ENCODE results near the gene GLDC. TPM values are rescaled to one million over a fixed set of nuclear protein-coding genes. Genes with fewer than 3 reads are reported as not detected.

Gene GLDC
- total RNA-seq, 1 experiment from 2014 or later: 145 TPM

GRCh38 chr9:6605202-6605601 lies 40.3 kb downstream of the GLDC start:
- TF ChIP-seq NR1H2 (CRISPR knock-in tag; IDR thresholded peaks at IDR 0.05) (no peak), MLX (CRISPR knock-in tag; IDR thresholded peaks at IDR 0.05) (no peak), TCF7 (CRISPR knock-in tag; IDR thresholded peaks at IDR 0.05; ENCODE audit: low read depth) (no peak), USF1 (CRISPR knock-in tag; IDR thresholded peaks at IDR 0.05) (no peak), TEAD1 (CRISPR knock-in tag; IDR thresholded peaks at IDR 0.05) (no peak), HMGA2 (CRISPR knock-in tag; IDR thresholded peaks at IDR 0.05) (no peak)
- peaks cover 70% of the 10 kb centered on the region for H3K36me3 Mint-ChIP-seq
- DNase-seq (ENCODE audit: low spot score) (no peak), ATAC-seq (no peak)
- H3K4me3 Mint-ChIP-seq: no peak overlapping the region
- H3K27ac Mint-ChIP-seq: no peak overlapping the region
- ChIA-PET CTCF (no interaction called here), POLR2A (no interaction called here)
- H3K27me3 Mint-ChIP-seq (ENCODE audit: low read depth): no peaks in the 10 kb centered on the region
- no peaks in the 10 kb centered on the region for H3K4me1 Mint-ChIP-seq
- no peaks in the 10 kb centered on the region for H3K9me3 Mint-ChIP-seq

GRCh38 chr9:6600426-6600825 lies 45.1 kb downstream of the GLDC start:
- Mint-ChIP-seq H3K9me3 (no peaks in the 10 kb centered on the region), H3K27ac (no peak overlapping the region), H3K27me3 (ENCODE audit: low read depth) (no peaks in the 10 kb centered on the region), H3K4me3 (no peak overlapping the region), H3K4me1 (no peaks in the 10 kb centered on the region), H3K36me3 (peaks cover 66% of the 10 kb centered on the region)
- POLR2A ChIA-PET: no interaction called here
- ATAC-seq (no peak), DNase-seq (ENCODE audit: low spot score) (no peak)
- CTCF ChIA-PET: no interaction called here
- no peak for TF ChIP-seq SMAD4 (CRISPR knock-in tag; IDR thresholded peaks at IDR 0.05)

GRCh38 chr9:6600006-6600405 lies 45.5 kb downstream of the GLDC start:
- Mint-ChIP-seq H3K36me3 (peaks cover 66% of the 10 kb centered on the region), H3K9me3 (no peaks in the 10 kb centered on the region), H3K27ac (no peak overlapping the region), H3K4me1 (no peaks in the 10 kb centered on the region), H3K27me3 (ENCODE audit: low read depth) (no peaks in the 10 kb centered on the region), H3K4me3 (no peak overlapping the region)
- POLR2A ChIA-PET: no interaction called here
- no peak for TF ChIP-seq MXD4 (CRISPR knock-in tag; IDR thresholded peaks at IDR 0.05; ENCODE audit: borderline replicate concordance)
- TF ChIP-seq GRHL2 (CRISPR knock-in tag; IDR thresholded peaks at IDR 0.05; ENCODE audit: insufficient replicate concordance, severe bottlenecking): no peak
- TF ChIP-seq NR2C2 (CRISPR knock-in tag; IDR thresholded peaks at IDR 0.05): no peak
- CTCF ChIA-PET: no interaction called here
- ATAC-seq (no peak), DNase-seq (ENCODE audit: low spot score) (no peak)

GRCh38 chr9:6598249-6598725 lies 47.2 kb downstream of the GLDC start:
- H3K36me3 Mint-ChIP-seq: peaks cover 65% of the 10 kb centered on the region
- POLR2A ChIA-PET: no interaction called here
- H3K4me3 Mint-ChIP-seq: no peak overlapping the region
- TF ChIP-seq ZNF281 (CRISPR knock-in tag; IDR thresholded peaks at IDR 0.05) (no peak), SOX15 (CRISPR knock-in tag; IDR thresholded peaks at IDR 0.05) (no peak), ZNF219 (CRISPR knock-in tag; IDR thresholded peaks at IDR 0.05; ENCODE audit: borderline replicate concordance) (no peak)
- no peak overlapping the region for H3K27ac Mint-ChIP-seq
- no peak for DNase-seq (ENCODE audit: low spot score)
- no peaks in the 10 kb centered on the region for H3K9me3 Mint-ChIP-seq
- no peaks in the 10 kb centered on the region for H3K27me3 Mint-ChIP-seq (ENCODE audit: low read depth)
- CTCF ChIA-PET: no interaction called here
- H3K4me1 Mint-ChIP-seq: no peaks in the 10 kb centered on the region
- ATAC-seq: no peak

GRCh38 chr9:6592791-6593190 lies 52.7 kb downstream of the GLDC start:
- CTCF ChIA-PET: no interaction called here
- no peak overlapping the region for H3K27ac Mint-ChIP-seq
- H3K4me3 Mint-ChIP-seq: no peak overlapping the region
- no peaks in the 10 kb centered on the region for H3K4me1 Mint-ChIP-seq
- no peak for DNase-seq (ENCODE audit: low spot score)
- peaks cover 65% of the 10 kb centered on the region for H3K36me3 Mint-ChIP-seq
- H3K27me3 Mint-ChIP-seq (ENCODE audit: low read depth): no peaks in the 10 kb centered on the region
- ATAC-seq: no peak
- no peaks in the 10 kb centered on the region for H3K9me3 Mint-ChIP-seq
- POLR2A ChIA-PET: no interaction called here
- no peak for TF ChIP-seq E2F1 (CRISPR knock-in tag; IDR thresholded peaks at IDR 0.05)
- no peak for TF ChIP-seq NR2C2 (CRISPR knock-in tag; IDR thresholded peaks at IDR 0.05)
- no peak for TF ChIP-seq ZBTB21 (CRISPR knock-in tag; IDR thresholded peaks at IDR 0.05; ENCODE audit: borderline replicate concordance)
- TF ChIP-seq JAZF1 (CRISPR knock-in tag; IDR thresholded peaks at IDR 0.05): no peak
- no peak for TF ChIP-seq ARID4B (CRISPR knock-in tag; IDR thresholded peaks at IDR 0.05; ENCODE audit: borderline replicate concordance)
- TF ChIP-seq NFYB (CRISPR knock-in tag; conservative IDR thresholded peaks at IDR 0.05; ENCODE audit: low read depth): no peak

Measured in WTC11 (cell line).